ENCODE measurements around the gene SSMEM1.

SSMEM1 gene

DNA sequence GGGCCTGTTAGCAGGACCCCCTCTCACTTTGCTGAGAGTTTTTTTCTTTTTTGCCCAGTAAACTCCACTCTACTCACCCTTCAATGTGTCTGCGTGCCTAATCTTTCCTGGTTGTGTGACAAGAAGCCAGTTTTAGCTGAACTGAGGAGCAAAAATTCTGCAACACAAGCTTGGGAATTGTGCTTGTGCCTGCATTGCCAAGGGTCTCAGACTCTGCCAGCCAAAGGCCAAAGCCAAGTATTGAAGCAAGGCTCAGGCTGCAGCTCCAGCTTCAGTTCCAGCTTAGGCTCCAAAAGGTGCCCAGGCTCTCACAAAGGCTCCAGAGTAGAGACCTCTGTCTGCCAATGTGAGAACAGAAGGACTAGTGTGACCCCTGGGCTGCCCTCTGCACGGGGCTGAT is 54.8 kb downstream of the SSMEM1 start:
- no peak overlapping the region for H3K27ac ChIP-seq
- in situ Hi-C loops (cut with HindIII; ENCODE audit: low pct_ligation_motif_present, low sequenced_read_pairs): no loop called here
- H3K36me3 ChIP-seq (replicated peaks): no peaks in the 10 kb centered on the region
- TF ChIP-seq, protein P1, sequence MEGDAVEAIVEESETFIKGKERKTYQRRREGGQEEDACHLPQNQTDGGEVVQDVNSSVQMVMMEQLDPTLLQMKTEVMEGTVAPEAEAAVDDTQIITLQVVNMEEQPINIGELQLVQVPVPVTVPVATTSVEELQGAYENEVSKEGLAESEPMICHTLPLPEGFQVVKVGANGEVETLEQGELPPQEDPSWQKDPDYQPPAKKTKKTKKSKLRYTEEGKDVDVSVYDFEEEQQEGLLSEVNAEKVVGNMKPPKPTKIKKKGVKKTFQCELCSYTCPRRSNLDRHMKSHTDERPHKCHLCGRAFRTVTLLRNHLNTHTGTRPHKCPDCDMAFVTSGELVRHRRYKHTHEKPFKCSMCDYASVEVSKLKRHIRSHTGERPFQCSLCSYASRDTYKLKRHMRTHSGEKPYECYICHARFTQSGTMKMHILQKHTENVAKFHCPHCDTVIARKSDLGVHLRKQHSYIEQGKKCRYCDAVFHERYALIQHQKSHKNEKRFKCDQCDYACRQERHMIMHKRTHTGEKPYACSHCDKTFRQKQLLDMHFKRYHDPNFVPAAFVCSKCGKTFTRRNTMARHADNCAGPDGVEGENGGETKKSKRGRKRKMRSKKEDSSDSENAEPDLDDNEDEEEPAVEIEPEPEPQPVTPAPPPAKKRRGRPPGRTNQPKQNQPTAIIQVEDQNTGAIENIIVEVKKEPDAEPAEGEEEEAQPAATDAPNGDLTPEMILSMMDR (IDR thresholded peaks at IDR 0.05; ENCODE audit: low read depth, low read length, missing control alignments): no peak
- H3K27me3 ChIP-seq (replicated peaks): no peaks in the 10 kb centered on the region
- no peak overlapping the region for H3K4me3 ChIP-seq (ENCODE audit: low read depth, low read length)
- no peak for DNase-seq

DNA sequence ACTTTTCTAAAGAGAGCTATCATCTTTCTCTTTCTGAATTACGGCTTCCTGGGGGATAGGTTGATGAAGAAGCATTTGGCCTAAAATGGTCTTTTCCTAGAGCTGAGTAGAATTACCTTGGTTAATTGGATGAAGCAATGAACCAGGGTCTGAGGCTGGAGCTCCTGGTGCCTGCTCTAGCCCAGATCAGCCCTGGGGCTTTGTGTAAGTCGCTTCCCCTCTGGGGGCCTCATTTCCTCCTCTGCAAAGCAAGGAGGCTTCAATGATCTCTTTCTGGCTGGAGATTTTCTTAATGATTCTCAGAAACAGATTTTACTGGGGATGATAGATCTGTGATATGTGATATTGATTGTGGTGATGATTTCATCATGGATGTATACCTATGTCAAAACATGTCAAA is 55.5 kb downstream of the SSMEM1 start:
- Histone ChIP-seq H3K27ac (no peak overlapping the region), H3K4me3 (ENCODE audit: low read depth, low read length) (no peak overlapping the region), H3K36me3 (replicated peaks) (no peaks in the 10 kb centered on the region), H3K27me3 (replicated peaks) (no peaks in the 10 kb centered on the region)
- TF ChIP-seq, protein P1 (IDR thresholded peaks at IDR 0.05; ENCODE audit: low read depth, low read length, missing control alignments): no peak
- DNase-seq: no peak
- in situ Hi-C loops (cut with HindIII; ENCODE audit: low pct_ligation_motif_present, low sequenced_read_pairs): no loop called here
